ENCODE measurements around the gene SSR4. TPM values are rescaled to one million over a fixed set of nuclear protein-coding genes. Genes with fewer than 3 reads are reported as not detected.

The SSR4 gene
- total RNA-seq, 2 experiments from 2014 or later, result 247 to 250 TPM

GRCh38 chrX:153799326-153799725 is 4.9 kb downstream of the SSR4 start:
- DNase-seq, result no peak
- Mint-ChIP-seq H3K4me1 (peaks cover 12% of the 10 kb centered on the region), H3K36me3 (ENCODE audit: low read depth) (peaks cover 28% of the 10 kb centered on the region), H3K27ac (no peak overlapping the region), H3K27me3 (no peaks in the 10 kb centered on the region), H3K4me3 (no peak overlapping the region), H3K9me3 (no peaks in the 10 kb centered on the region)
- ChIA-PET POLR2A (interaction anchor here (1.2 kb wide), 1 partner anchor 103 kb away, joined by 3 read pairs; no protein-coding TSS in a partner anchor), CTCF (no interaction called here)

GRCh38 chrX:153800177-153800722 is 5.8 kb downstream of the SSR4 start:
- Mint-ChIP-seq H3K27me3 (no peaks in the 10 kb centered on the region), H3K36me3 (ENCODE audit: low read depth) (peaks cover 26% of the 10 kb centered on the region), H3K4me1 (peaks cover 12% of the 10 kb centered on the region), H3K27ac (no peak overlapping the region), H3K9me3 (no peaks in the 10 kb centered on the region), H3K4me3 (no peak overlapping the region)
- ChIA-PET CTCF (no interaction called here), POLR2A (interaction anchor here (1.1 kb wide), 1 partner anchor 122 kb away, joined by 3 read pairs; no protein-coding TSS in a partner anchor)
- no peak for DNase-seq

GRCh38 chrX:153800746-153801145 is 6.3 kb downstream of the SSR4 start:
- Mint-ChIP-seq H3K4me1 (peaks cover 11% of the 10 kb centered on the region), H3K4me3 (no peak overlapping the region), H3K27ac (no peak overlapping the region), H3K27me3 (no peaks in the 10 kb centered on the region), H3K36me3 (ENCODE audit: low read depth) (peaks cover 26% of the 10 kb centered on the region), H3K9me3 (no peaks in the 10 kb centered on the region)
- POLR2A ChIA-PET, result interaction anchor here (1.1 kb wide), 1 partner anchor 122 kb away, joined by 3 read pairs; no protein-coding TSS in a partner anchor
- DNase-seq, result no peak
- CTCF ChIA-PET, result no interaction called here

- Mint-ChIP-seq H3K4me1 (peaks cover 2% of the 10 kb centered on the region), H3K27me3 (no peaks in the 10 kb centered on the region), H3K36me3 (ENCODE audit: low read depth) (peaks cover 17% of the 10 kb centered on the region), H3K9me3 (no peaks in the 10 kb centered on the region), H3K4me3 (no peak overlapping the region), H3K27ac (no peak overlapping the region)
- POLR2A ChIA-PET, result no interaction called here
- no peak for DNase-seq
- CTCF ChIA-PET, result no interaction called here
Measured at GRCh38 chrX:153801669-153802068, 7.2 kb downstream of the SSR4 start.

- H3K9me3 Mint-ChIP-seq, result no peaks in the 10 kb centered on the region
- H3K4me1 Mint-ChIP-seq, result no peaks in the 10 kb centered on the region
- CTCF ChIA-PET, result interaction anchor here (0.6 kb wide), 1 partner anchor 120 kb away, joined by 3 read pairs; no protein-coding TSS in a partner anchor
- POLR2A ChIA-PET, result no interaction called here
- DNase-seq, result no peak
- H3K36me3 Mint-ChIP-seq (ENCODE audit: low read depth), result peaks cover 12% of the 10 kb centered on the region
- H3K27me3 Mint-ChIP-seq, result no peaks in the 10 kb centered on the region
- H3K4me3 Mint-ChIP-seq, result no peak overlapping the region
- no peak overlapping the region for H3K27ac Mint-ChIP-seq
Measured at GRCh38 chrX:153802513-153803045, 8.1 kb downstream of the SSR4 start.

- Mint-ChIP-seq H3K36me3 (ENCODE audit: low read depth) (peaks cover 7% of the 10 kb centered on the region), H3K4me3 (no peak overlapping the region), H3K9me3 (no peaks in the 10 kb centered on the region), H3K27ac (no peak overlapping the region), H3K4me1 (no peaks in the 10 kb centered on the region), H3K27me3 (no peaks in the 10 kb centered on the region)
- CTCF ChIA-PET, result interaction anchor here (0.6 kb wide), 1 partner anchor 119 kb away, joined by 3 read pairs; no protein-coding TSS in a partner anchor
- DNase-seq, result no peak
- POLR2A ChIA-PET, result no interaction called here
Measured at GRCh38 chrX:153803211-153804099, 9.0 kb downstream of the SSR4 start.

GRCh38 chrX:153804100-153804595 is 9.7 kb downstream of the SSR4 start:
- no peaks in the 10 kb centered on the region for H3K4me1 Mint-ChIP-seq
- no peaks in the 10 kb centered on the region for H3K9me3 Mint-ChIP-seq
- H3K36me3 Mint-ChIP-seq (ENCODE audit: low read depth), result peaks cover 1% of the 10 kb centered on the region
- no peaks in the 10 kb centered on the region for H3K27me3 Mint-ChIP-seq
- CTCF ChIA-PET, result no interaction called here
- POLR2A ChIA-PET, result no interaction called here
- no peak overlapping the region for H3K27ac Mint-ChIP-seq
- no peak overlapping the region for H3K4me3 Mint-ChIP-seq
- no peak for DNase-seq

GRCh38 chrX:153804621-153805020 is 10.2 kb downstream of the SSR4 start:
- H3K27me3 Mint-ChIP-seq, result no peaks in the 10 kb centered on the region
- no peak for DNase-seq
- H3K4me1 Mint-ChIP-seq, result no peaks in the 10 kb centered on the region
- no peaks in the 10 kb centered on the region for H3K9me3 Mint-ChIP-seq
- no peak overlapping the region for H3K4me3 Mint-ChIP-seq
- ChIA-PET POLR2A (interaction anchor here (1.0 kb wide), 1 partner anchor 11 kb away, joined by 4 read pairs; the partner anchor contains the start of genes IDH3G and SSR4), CTCF (no interaction called here)
- H3K27ac Mint-ChIP-seq, result no peak overlapping the region
- H3K36me3 Mint-ChIP-seq (ENCODE audit: low read depth), result no peaks in the 10 kb centered on the region

GRCh38 chrX:153805436-153805835 is 11.0 kb downstream of the SSR4 start:
- CTCF ChIA-PET, result no interaction called here
- no peaks in the 10 kb centered on the region for H3K4me1 Mint-ChIP-seq
- H3K36me3 Mint-ChIP-seq (ENCODE audit: low read depth), result no peaks in the 10 kb centered on the region
- POLR2A ChIA-PET, result interaction anchor here (1.0 kb wide), 1 partner anchor 11 kb away, joined by 4 read pairs; the partner anchor contains the start of genes IDH3G and SSR4
- no peak for DNase-seq
- H3K27ac Mint-ChIP-seq, result no peak overlapping the region
- H3K27me3 Mint-ChIP-seq, result no peaks in the 10 kb centered on the region
- H3K4me3 Mint-ChIP-seq, result no peak overlapping the region
- H3K9me3 Mint-ChIP-seq, result no peaks in the 10 kb centered on the region

GRCh38 chrX:153806999-153807575 is 12.6 kb downstream of the SSR4 start:
- POLR2A ChIA-PET, result no interaction called here
- no peaks in the 10 kb centered on the region for H3K36me3 Mint-ChIP-seq (ENCODE audit: low read depth)
- no peak for DNase-seq

GRCh38 chrX:153807976-153808375 is 13.5 kb downstream of the SSR4 start:
- Mint-ChIP-seq H3K4me3 (no peak overlapping the region), H3K36me3 (ENCODE audit: low read depth) (no peaks in the 10 kb centered on the region), H3K4me1 (no peaks in the 10 kb centered on the region), H3K27ac (no peak overlapping the region), H3K9me3 (no peaks in the 10 kb centered on the region), H3K27me3 (peaks cover 7% of the 10 kb centered on the region)
- DNase-seq, result no peak
- POLR2A ChIA-PET, result interaction anchor here (0.7 to 1.2 kb wide), 2 partner anchors 11 to 26 kb away, joined by 3 to 5 read pairs; no protein-coding TSS in a partner anchor
- CTCF ChIA-PET, result no interaction called here

More at GRCh38 chrX:153806999-153807575, 12.6 kb downstream of the SSR4 start:
- Mint-ChIP-seq H3K27me3 (peaks cover 4% of the 10 kb centered on the region), H3K4me3 (no peak overlapping the region), H3K27ac (no peak overlapping the region), H3K9me3 (no peaks in the 10 kb centered on the region), H3K4me1 (no peaks in the 10 kb centered on the region)
- CTCF ChIA-PET, result no interaction called here

- Mint-ChIP-seq H3K36me3 (ENCODE audit: low read depth) (no peaks in the 10 kb centered on the region), H3K27ac (no peak overlapping the region), H3K27me3 (peaks cover 19% of the 10 kb centered on the region), H3K4me1 (peaks cover 15% of the 10 kb centered on the region), H3K9me3 (no peaks in the 10 kb centered on the region), H3K4me3 (no peak overlapping the region)
- ChIA-PET POLR2A (no interaction called here), CTCF (no interaction called here)
- no peak for DNase-seq
Measured at GRCh38 chrX:153812220-153812619, 17.8 kb downstream of the SSR4 start.

GRCh38 chrX:153813161-153813560 is 18.7 kb downstream of the SSR4 start:
- ChIA-PET CTCF (no interaction called here), POLR2A (no interaction called here)
- H3K36me3 Mint-ChIP-seq (ENCODE audit: low read depth), result no peaks in the 10 kb centered on the region
- no peaks in the 10 kb centered on the region for H3K9me3 Mint-ChIP-seq
- no peak for DNase-seq
- H3K27ac Mint-ChIP-seq, result no peak overlapping the region
- H3K4me3 Mint-ChIP-seq, result no peak overlapping the region
- peaks cover 18% of the 10 kb centered on the region for H3K4me1 Mint-ChIP-seq
- H3K27me3 Mint-ChIP-seq, result peaks cover 22% of the 10 kb centered on the region

Data from activated CD4-positive, alpha-beta memory T cell treated with anti-CD3 and anti-CD28 coated beads, Interleukin-2, amount 10 ng/mL, durations not matched to agents 7 days and 5 days (primary cell).